Measurements from ENCODE around the gene HSPA5.

Gene HSPA5

DNA sequence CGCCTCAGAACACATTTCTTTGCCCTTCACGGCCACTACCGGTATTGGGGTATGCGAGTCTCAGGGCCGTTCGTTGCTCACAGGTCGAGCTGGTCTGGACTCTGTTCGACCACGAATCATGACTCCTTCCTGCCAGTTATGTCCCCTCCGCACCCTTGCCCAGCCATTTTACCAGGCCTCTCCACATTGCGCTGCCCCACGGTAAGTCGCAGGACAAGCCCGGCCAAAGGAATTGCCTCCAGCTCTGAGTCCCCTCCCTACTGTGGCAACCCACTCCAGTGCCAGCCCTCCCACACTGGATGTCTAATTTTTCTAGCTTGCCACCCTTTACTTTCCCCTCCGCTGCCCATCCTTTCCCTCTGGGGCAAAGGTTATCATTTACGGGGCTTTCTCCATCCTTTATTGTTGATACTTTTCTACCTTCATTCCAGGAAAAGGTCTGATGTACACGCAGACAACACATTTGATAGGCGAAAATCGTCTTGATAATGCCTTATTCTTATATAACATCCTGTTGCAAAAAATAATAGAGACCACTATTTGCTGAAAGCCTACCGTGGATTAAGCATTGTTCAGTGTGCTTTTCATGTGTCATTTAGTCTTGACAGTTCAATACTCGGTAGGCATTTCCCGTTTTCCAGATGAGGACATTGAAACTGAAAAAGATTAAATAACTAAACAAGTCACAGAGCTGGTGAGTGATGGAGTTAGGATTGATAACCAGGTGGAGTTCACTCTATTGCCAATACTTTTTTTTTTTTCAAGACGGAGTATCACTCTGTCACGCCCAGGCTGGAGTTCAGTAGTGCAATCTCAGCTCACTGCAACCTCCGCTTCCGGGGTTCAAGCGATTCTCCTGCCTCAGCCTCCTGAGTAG, 958 bp upstream of the HSPA5 start:
- H3K9me2 ChIP-seq (replicated peaks; ENCODE audit: insufficient read depth, low read length): no peaks in the 10 kb centered on the region
- TF ChIP-seq EZH2phosphoT487 (IDR thresholded peaks at IDR 0.05; ENCODE audit: low read length) (no peak), EZH2 (optimal IDR thresholded peaks at IDR 0.05; ENCODE audit: low read depth, low read length) (no peak)
- TF ChIP-seq, protein P1, sequence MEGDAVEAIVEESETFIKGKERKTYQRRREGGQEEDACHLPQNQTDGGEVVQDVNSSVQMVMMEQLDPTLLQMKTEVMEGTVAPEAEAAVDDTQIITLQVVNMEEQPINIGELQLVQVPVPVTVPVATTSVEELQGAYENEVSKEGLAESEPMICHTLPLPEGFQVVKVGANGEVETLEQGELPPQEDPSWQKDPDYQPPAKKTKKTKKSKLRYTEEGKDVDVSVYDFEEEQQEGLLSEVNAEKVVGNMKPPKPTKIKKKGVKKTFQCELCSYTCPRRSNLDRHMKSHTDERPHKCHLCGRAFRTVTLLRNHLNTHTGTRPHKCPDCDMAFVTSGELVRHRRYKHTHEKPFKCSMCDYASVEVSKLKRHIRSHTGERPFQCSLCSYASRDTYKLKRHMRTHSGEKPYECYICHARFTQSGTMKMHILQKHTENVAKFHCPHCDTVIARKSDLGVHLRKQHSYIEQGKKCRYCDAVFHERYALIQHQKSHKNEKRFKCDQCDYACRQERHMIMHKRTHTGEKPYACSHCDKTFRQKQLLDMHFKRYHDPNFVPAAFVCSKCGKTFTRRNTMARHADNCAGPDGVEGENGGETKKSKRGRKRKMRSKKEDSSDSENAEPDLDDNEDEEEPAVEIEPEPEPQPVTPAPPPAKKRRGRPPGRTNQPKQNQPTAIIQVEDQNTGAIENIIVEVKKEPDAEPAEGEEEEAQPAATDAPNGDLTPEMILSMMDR (IDR thresholded peaks at IDR 0.05; ENCODE audit: low read length): no peak
- H3K79me2 ChIP-seq (ENCODE audit: low read length): peaks cover 49% of the 10 kb centered on the region
- H3K9me3 ChIP-seq (replicated peaks; ENCODE audit: insufficient read depth, low read length): no peaks in the 10 kb centered on the region
- peak overlapping the region; percentile 91 for H3K9ac ChIP-seq (ENCODE audit: low read length)
- H3K4me3 ChIP-seq (ENCODE audit: low read length): peak overlapping the region; percentile 89
- DNase-seq: no peak
- peak overlapping the region; percentile 86 for H2AFZ ChIP-seq (ENCODE audit: low read length)
- peaks cover 16% of the 10 kb centered on the region for H3K36me3 ChIP-seq (replicated peaks; ENCODE audit: insufficient read depth, low read length)
- peaks cover 14% of the 10 kb centered on the region; the same call in 1 of the 2 replicates for H3K4me1 ChIP-seq (ENCODE audit: low read length)
- no peaks in the 10 kb centered on the region for H3K27me3 ChIP-seq (replicated peaks; ENCODE audit: insufficient read depth, low read length)
- H3K4me2 ChIP-seq (ENCODE audit: low read depth, low read length): peak overlapping the region; percentile 74
- H3F3A ChIP-seq (ENCODE audit: insufficient read depth, low read length): peaks cover 17% of the 10 kb centered on the region
- H3K27ac ChIP-seq (ENCODE audit: low read length): peak overlapping the region; percentile 54; the same call in 1 of the 2 replicates
- H4K20me1 ChIP-seq (ENCODE audit: insufficient read depth, low read length): peaks cover 15% of the 10 kb centered on the region

DNA sequence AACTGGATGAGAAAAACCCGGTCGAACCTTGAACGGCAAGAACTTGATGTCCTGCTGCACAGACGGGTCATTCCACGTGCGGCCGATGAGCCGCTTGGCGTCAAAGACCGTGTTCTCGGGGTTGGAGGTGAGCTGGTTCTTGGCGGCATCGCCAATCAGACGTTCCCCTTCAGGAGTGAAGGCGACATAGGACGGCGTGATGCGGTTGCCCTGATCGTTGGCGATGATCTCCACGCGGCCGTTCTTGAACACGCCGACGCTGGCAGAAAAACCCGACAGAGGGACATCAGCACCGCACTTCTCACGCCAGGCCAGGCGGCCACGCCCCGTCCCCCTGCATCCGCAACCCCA, 519 bp downstream of the HSPA5 start:
- Histone ChIP-seq H3F3A (ENCODE audit: insufficient read depth, low read length) (peaks cover 29% of the 10 kb centered on the region), H3K4me3 (ENCODE audit: low read length) (peak overlapping the region; percentile 100), H3K4me2 (ENCODE audit: low read depth, low read length) (peak overlapping the region; percentile 82), H3K36me3 (replicated peaks; ENCODE audit: insufficient read depth, low read length) (peaks cover 18% of the 10 kb centered on the region), H3K79me2 (ENCODE audit: low read length) (peaks cover 62% of the 10 kb centered on the region), H3K27me3 (replicated peaks; ENCODE audit: insufficient read depth, low read length) (no peaks in the 10 kb centered on the region), H3K9me2 (replicated peaks; ENCODE audit: insufficient read depth, low read length) (no peaks in the 10 kb centered on the region), H3K9me3 (replicated peaks; ENCODE audit: insufficient read depth, low read length) (no peaks in the 10 kb centered on the region), H4K20me1 (ENCODE audit: insufficient read depth, low read length) (peaks cover 28% of the 10 kb centered on the region), H3K9ac (ENCODE audit: low read length) (peak overlapping the region; percentile 99), H3K4me1 (ENCODE audit: low read length) (peaks cover 14% of the 10 kb centered on the region; the same call in 1 of the 2 replicates), H2AFZ (ENCODE audit: low read length) (peak overlapping the region; percentile 59), H3K27ac (ENCODE audit: low read length) (peak overlapping the region; percentile 88)
- peak; percentile 56 for DNase-seq
- TF ChIP-seq EZH2phosphoT487 (IDR thresholded peaks at IDR 0.05; ENCODE audit: low read length) (no peak), EZH2 (optimal IDR thresholded peaks at IDR 0.05; ENCODE audit: low read depth, low read length) (no peak)
- TF ChIP-seq, protein P1 (IDR thresholded peaks at IDR 0.05; ENCODE audit: low read length): no peak

- no peak for DNase-seq
Observed at GRCh38 chr9:125239631-125240597, 1.2 kb downstream of the HSPA5 start.

More at GRCh38 chr9:125239631-125240597, 1.2 kb downstream of the HSPA5 start:
- Histone ChIP-seq H3K79me2 (ENCODE audit: low read length) (peaks cover 62% of the 10 kb centered on the region), H3K27ac (ENCODE audit: low read length) (peak overlapping the region; percentile 88; the same call in 1 of the 2 replicates), H3K4me1 (ENCODE audit: low read length) (peaks cover 14% of the 10 kb centered on the region; the same call in 1 of the 2 replicates), H3K36me3 (replicated peaks; ENCODE audit: insufficient read depth, low read length) (peaks cover 18% of the 10 kb centered on the region), H4K20me1 (ENCODE audit: insufficient read depth, low read length) (peaks cover 32% of the 10 kb centered on the region), H3K9ac (ENCODE audit: low read length) (peak overlapping the region; percentile 99), H3K9me3 (replicated peaks; ENCODE audit: insufficient read depth, low read length) (no peaks in the 10 kb centered on the region), H3K4me3 (ENCODE audit: low read length) (peak overlapping the region; percentile 100), H2AFZ (ENCODE audit: low read length) (no peak overlapping the region), H3K4me2 (ENCODE audit: low read depth, low read length) (peak overlapping the region; percentile 82), H3K27me3 (replicated peaks; ENCODE audit: insufficient read depth, low read length) (no peaks in the 10 kb centered on the region), H3F3A (ENCODE audit: insufficient read depth, low read length) (peaks cover 36% of the 10 kb centered on the region), H3K9me2 (replicated peaks; ENCODE audit: insufficient read depth, low read length) (no peaks in the 10 kb centered on the region)
- TF ChIP-seq EZH2 (optimal IDR thresholded peaks at IDR 0.05; ENCODE audit: low read depth, low read length) (no peak), EZH2phosphoT487 (IDR thresholded peaks at IDR 0.05; ENCODE audit: low read length) (no peak)
- TF ChIP-seq, protein P1 (IDR thresholded peaks at IDR 0.05; ENCODE audit: low read length): no peak
